ENCODE measurements around the gene SLC25A30.

GRCh38 chr13:45372189-45373161, 45.7 kb downstream of the SLC25A30 start:
- no peak for TF ChIP-seq CTCF (IDR thresholded peaks at IDR 0.05)
- TF ChIP-seq POLR2AphosphoS5 (IDR thresholded peaks at IDR 0.05): no peak
- TF ChIP-seq POLR2A (IDR thresholded peaks at IDR 0.05): no peak

Data from prostate gland (tissue), 2 donors.